ENCODE measurements around the gene CCDC112. TPM values are rescaled to one million over a fixed set of nuclear protein-coding genes. Genes with fewer than 3 reads are reported as not detected.

Gene CCDC112
- total RNA-seq, 1 experiment from 2014 or later, result 4.3 TPM

GRCh38 chr5:115236599-115236998 is 59.9 kb downstream of the CCDC112 start:
- H3K9me2 ChIP-seq (ENCODE audit: insufficient read depth), result no peaks in the 10 kb centered on the region
- H3F3A ChIP-seq (ENCODE audit: insufficient read depth, low read depth), result no peaks in the 10 kb centered on the region
- H3K27me3 ChIP-seq (ENCODE audit: insufficient read depth, low read depth), result no peaks in the 10 kb centered on the region
- no peak overlapping the region for H3K4me2 ChIP-seq
- ChIA-PET POLR2A (ENCODE audit: unreplicated experiment) (no interaction called here), CTCF (no interaction called here)
- no peaks in the 10 kb centered on the region for H3K4me1 ChIP-seq (replicated peaks; ENCODE audit: insufficient read depth)
- no peaks in the 10 kb centered on the region for H3K9me3 ChIP-seq (ENCODE audit: insufficient read depth, low read depth)
- H3K27ac ChIP-seq, result no peak overlapping the region
- intact Hi-C loops (cut with micrococcal nuclease; ENCODE audit: unreplicated experiment), result no loop called here
- no peak overlapping the region for H2AFZ ChIP-seq
- H3K4me3 ChIP-seq, result no peak overlapping the region
- no peak for DNase-seq
- peaks cover 3% of the 10 kb centered on the region for H3K36me3 ChIP-seq (ENCODE audit: low read depth)
- 0 out of 2 replicates have a peak, but pooled peaks cover 8% of the 10 kb centered on the region for H4K20me1 ChIP-seq (ENCODE audit: insufficient read depth)
- TF ChIP-seq EZH2 (IDR thresholded peaks at IDR 0.05; ENCODE audit: low read depth), result no peak
- TF ChIP-seq, protein P1, sequence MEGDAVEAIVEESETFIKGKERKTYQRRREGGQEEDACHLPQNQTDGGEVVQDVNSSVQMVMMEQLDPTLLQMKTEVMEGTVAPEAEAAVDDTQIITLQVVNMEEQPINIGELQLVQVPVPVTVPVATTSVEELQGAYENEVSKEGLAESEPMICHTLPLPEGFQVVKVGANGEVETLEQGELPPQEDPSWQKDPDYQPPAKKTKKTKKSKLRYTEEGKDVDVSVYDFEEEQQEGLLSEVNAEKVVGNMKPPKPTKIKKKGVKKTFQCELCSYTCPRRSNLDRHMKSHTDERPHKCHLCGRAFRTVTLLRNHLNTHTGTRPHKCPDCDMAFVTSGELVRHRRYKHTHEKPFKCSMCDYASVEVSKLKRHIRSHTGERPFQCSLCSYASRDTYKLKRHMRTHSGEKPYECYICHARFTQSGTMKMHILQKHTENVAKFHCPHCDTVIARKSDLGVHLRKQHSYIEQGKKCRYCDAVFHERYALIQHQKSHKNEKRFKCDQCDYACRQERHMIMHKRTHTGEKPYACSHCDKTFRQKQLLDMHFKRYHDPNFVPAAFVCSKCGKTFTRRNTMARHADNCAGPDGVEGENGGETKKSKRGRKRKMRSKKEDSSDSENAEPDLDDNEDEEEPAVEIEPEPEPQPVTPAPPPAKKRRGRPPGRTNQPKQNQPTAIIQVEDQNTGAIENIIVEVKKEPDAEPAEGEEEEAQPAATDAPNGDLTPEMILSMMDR (conservative IDR thresholded peaks at IDR 0.05), result no peak
- H3K79me2 ChIP-seq (ENCODE audit: low read depth), result no peaks in the 10 kb centered on the region
- no TSS peak for BruUV-seq (replicated peaks)

GRCh38 chr5:115231598-115231997 is 64.9 kb downstream of the CCDC112 start:
- H3F3A ChIP-seq (ENCODE audit: insufficient read depth, low read depth), result no peaks in the 10 kb centered on the region
- CTCF ChIA-PET, result no interaction called here
- no peaks in the 10 kb centered on the region for H3K9me3 ChIP-seq (ENCODE audit: insufficient read depth, low read depth)
- no peaks in the 10 kb centered on the region for H3K79me2 ChIP-seq (ENCODE audit: low read depth)
- no peak overlapping the region for H3K4me3 ChIP-seq
- BruUV-seq (replicated peaks), result no TSS peak
- no peaks in the 10 kb centered on the region; the same call in 1 of the 2 replicates for H3K9me2 ChIP-seq (ENCODE audit: insufficient read depth)
- no peak for TF ChIP-seq EZH2 (IDR thresholded peaks at IDR 0.05; ENCODE audit: low read depth)
- TF ChIP-seq, protein P1 (conservative IDR thresholded peaks at IDR 0.05), result no peak
- POLR2A ChIA-PET (ENCODE audit: unreplicated experiment), result no interaction called here
- no peak overlapping the region for H2AFZ ChIP-seq
- no peak for DNase-seq
- intact Hi-C loops (cut with micrococcal nuclease; ENCODE audit: unreplicated experiment), result no loop called here
- H3K27ac ChIP-seq, result no peak overlapping the region
- no peak overlapping the region for H3K4me2 ChIP-seq
- H3K4me1 ChIP-seq (replicated peaks; ENCODE audit: insufficient read depth), result no peaks in the 10 kb centered on the region
- H3K27me3 ChIP-seq (ENCODE audit: insufficient read depth, low read depth), result no peaks in the 10 kb centered on the region
- H3K36me3 ChIP-seq (ENCODE audit: low read depth), result 0 out of 2 replicates have a peak, but pooled peaks cover 9% of the 10 kb centered on the region
- no peaks in the 10 kb centered on the region for H4K20me1 ChIP-seq (ENCODE audit: insufficient read depth)

GRCh38 chr5:115229606-115230005 is 66.8 kb downstream of the CCDC112 start:
- Histone ChIP-seq H2AFZ (no peak overlapping the region), H3K4me2 (no peak overlapping the region), H3K9me2 (ENCODE audit: insufficient read depth) (no peaks in the 10 kb centered on the region; the same call in 1 of the 2 replicates), H3K36me3 (ENCODE audit: low read depth) (0 out of 2 replicates have a peak, but pooled peaks cover 9% of the 10 kb centered on the region), H3F3A (ENCODE audit: insufficient read depth, low read depth) (no peaks in the 10 kb centered on the region), H3K27me3 (ENCODE audit: insufficient read depth, low read depth) (no peaks in the 10 kb centered on the region), H3K27ac (no peak overlapping the region), H3K79me2 (ENCODE audit: low read depth) (no peaks in the 10 kb centered on the region), H3K4me1 (replicated peaks; ENCODE audit: insufficient read depth) (no peaks in the 10 kb centered on the region), H3K4me3 (no peak overlapping the region), H4K20me1 (ENCODE audit: insufficient read depth) (no peaks in the 10 kb centered on the region), H3K9me3 (ENCODE audit: insufficient read depth, low read depth) (no peaks in the 10 kb centered on the region)
- no TSS peak for BruUV-seq (replicated peaks)
- intact Hi-C loops (cut with micrococcal nuclease; ENCODE audit: unreplicated experiment), result no loop called here
- CTCF ChIA-PET, result no interaction called here
- no peak for DNase-seq
- POLR2A ChIA-PET (ENCODE audit: unreplicated experiment), result no interaction called here
- no peak for TF ChIP-seq EZH2 (IDR thresholded peaks at IDR 0.05; ENCODE audit: low read depth)
- TF ChIP-seq, protein P1 (conservative IDR thresholded peaks at IDR 0.05), result no peak

Data from PC-9 (cell line).